ENCODE measurements around the gene ATF6B.

- TF ChIP-seq CTCF (IDR thresholded peaks at IDR 0.05) (no peak), POLR2A (IDR thresholded peaks at IDR 0.05) (no peak), EP300 (IDR thresholded peaks at IDR 0.05) (no peak)
These were observed 45.1 kb downstream of the ATF6B start for GRCh38 chr6:32082935-32083334.
